Lung (tissue), 12 donors: ENCODE data around the gene C7orf25. TPM values are rescaled to one million over a fixed set of nuclear protein-coding genes. Genes with fewer than 3 reads are reported as not detected.

Experiments
- ATAC-seq: fragments of 200-7000 bp; cut with Tn5 transposase; one replicate; pipeline ENCODE4 v1.9.1; 2020; ENCODE audit warnings: moderate number of reproducible peaks; ENCODE audit not compliant: insufficient read depth, low FRiP score
- DNase-seq, 3 donors: peaks; one replicate each; pipeline ENCODE4 v3.0.0-alpha.2; 2013 to 2017
- H3K27ac ChIP-seq, 2 donors: one replicate each; pipeline ENCODE4 v1.5.1; 2013; ENCODE audit warnings: mild to moderate bottlenecking in 2 of 2, moderate library complexity in 2 of 2, control low read depth in 1 of 2, inconsistent platforms in 1 of 2, low read depth in 1 of 2, low read length in 1 of 2
- H3K27me3 ChIP-seq, 3 donors: one replicate each; pipeline ENCODE4 v1.5.1; 2013; ENCODE audit warnings: low read length in 2 of 3; ENCODE audit not compliant: control insufficient read depth in 3 of 3, insufficient read depth in 3 of 3
- H3K36me3 ChIP-seq, 4 donors: one replicate each; pipeline ENCODE4 v1.5.1; 2013; ENCODE audit warnings: low read length in 4 of 4, mild to moderate bottlenecking in 1 of 4, moderate library complexity in 1 of 4; ENCODE audit not compliant: control insufficient read depth in 4 of 4, insufficient read depth in 4 of 4
- H3K4me1 ChIP-seq, 5 donors: one replicate each; pipeline ENCODE4 v1.5.1; 2013; ENCODE audit warnings: low read length in 5 of 5, mild to moderate bottlenecking in 2 of 5, moderate library complexity in 1 of 5; ENCODE audit not compliant: control insufficient read depth in 5 of 5, insufficient read depth in 5 of 5
- H3K4me3 ChIP-seq: one replicate; pipeline ENCODE4 v1.5.1; 2013; ENCODE audit warnings: mild to moderate bottlenecking, control low read depth, moderate library complexity
- H3K9ac ChIP-seq, 2 donors: one replicate each; pipeline ENCODE4 v1.5.1; 2013; ENCODE audit warnings: low read length in 2 of 2, control low read depth in 1 of 2; ENCODE audit not compliant: insufficient read depth in 1 of 2
- H3K9me3 ChIP-seq, 4 donors: one replicate each; pipeline ENCODE4 v1.5.1; 2013; ENCODE audit warnings: low read length in 3 of 4, mild to moderate bottlenecking in 1 of 4, moderate library complexity in 1 of 4; ENCODE audit not compliant: control insufficient read depth in 4 of 4, insufficient read depth in 3 of 4
- CTCF ChIP-seq: IDR thresholded peaks from 2 replicates; pipeline ENCODE4 v1.5.1; 2012; ENCODE audit warnings: mild to moderate bottlenecking; ENCODE audit errors: control extremely low read depth, extremely low read depth
- WGBS, 2 donors: extraction: QIAGEN DNeasy Blood & Tissue Kit; methylation state at CpG; one replicate each; pipeline ENCODE4 v1.1.7; 2013; 5-methylcytosine and 5-hydroxymethylcytosine counted together
- polyA plus RNA-seq, 2 donors: library from polyadenylated mRNA; stranded (reverse); fragments of 200-250 nt; gene quantifications; one replicate each; pipeline ENCODE4 v1.2.1, GENCODE V29; 2013
- total RNA-seq, 2 donors: library from RNA; depleted of rRNA in 1 of 2; stranded (reverse); fragments of >200 nt in 1 of 2; gene quantifications; one replicate each; pipeline ENCODE4 v1.2.1, GENCODE V29; 2014 to 2021
- donor health status: control.
- donor health status: control.
- donor health status: Bipolar disorder and iron deficiency.
- donor health status: healthy.
- donor health status: DM: yes; HTN: yes; CAD: no.

Gene C7orf25
- total and polyA plus RNA-seq, 4 donors = 5.6 to 10.2 (median 6.2) TPM

DNA sequence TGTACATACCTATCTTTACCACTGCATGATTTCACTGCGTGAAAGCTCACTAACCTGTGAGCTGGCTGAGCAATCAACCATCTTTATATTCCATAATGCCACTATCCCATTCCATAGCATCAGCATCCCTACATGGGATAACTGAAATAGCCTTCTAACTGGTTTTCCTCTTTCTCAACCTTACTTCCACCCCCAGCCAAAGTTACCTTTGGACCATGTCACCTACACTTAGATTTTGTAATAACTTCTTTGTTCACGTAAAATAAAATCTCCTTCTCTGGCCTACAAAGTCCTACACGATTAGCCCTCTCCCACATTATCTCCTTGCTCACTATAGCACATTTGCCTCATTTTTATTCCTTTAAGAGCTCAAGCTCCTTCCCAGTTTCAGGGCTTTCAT, 17.6 kb upstream of the C7orf25 start:
- Histone ChIP-seq H3K27me3 (no peaks in the 10 kb centered on the region), H3K4me1 (peaks cover 0 to 23% (median 7%) of the 10 kb centered on the region in 5 donors), H3K4me3 (no peak overlapping the region), H3K36me3 (peaks cover 7 to 20% (median 15%) of the 10 kb centered on the region in 4 donors), H3K9me3 (no peaks in the 10 kb centered on the region), H3K27ac (no peak overlapping the region), H3K9ac (no peak overlapping the region)
- ATAC-seq (no peak), DNase-seq (no peak)
- no peak for TF ChIP-seq CTCF
- WGBS, 2 donors = 47 to 74% methylated on average over 3 of the region's 3 CpGs

DNA sequence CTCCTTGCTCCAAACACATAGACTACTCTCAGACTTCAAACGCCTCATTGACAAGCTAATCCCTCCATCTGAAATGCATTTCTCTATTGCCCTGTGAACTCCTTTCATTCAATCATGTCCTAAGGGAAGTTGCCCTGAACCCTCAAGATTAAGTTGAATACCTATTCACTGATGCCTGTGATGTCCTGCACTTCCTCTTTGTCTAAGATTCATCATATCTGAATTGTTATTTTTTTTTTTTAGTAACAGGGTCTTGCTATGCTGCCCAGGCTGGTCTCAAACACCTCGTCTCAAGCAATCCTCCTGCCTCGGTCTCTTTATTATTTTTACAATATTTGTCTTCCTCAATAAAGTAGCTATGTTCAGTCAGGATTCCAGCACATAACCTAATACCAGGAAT, 16.9 kb upstream of the C7orf25 start:
- no peaks in the 10 kb centered on the region for H3K27me3 ChIP-seq
- no peak for ATAC-seq
- no peaks in the 10 kb centered on the region for H3K9me3 ChIP-seq
- H3K4me3 ChIP-seq = no peak overlapping the region
- no peak overlapping the region for H3K27ac ChIP-seq
- H3K9ac ChIP-seq = no peak overlapping the region
- WGBS, 2 donors = 58 to 81% methylated on average over 3 of the region's 3 CpGs
- peaks cover 7 to 25% (median 15%) of the 10 kb centered on the region in 4 donors for H3K36me3 ChIP-seq
- H3K4me1 ChIP-seq = peaks cover 0 to 22% (median 7%) of the 10 kb centered on the region in 5 donors
- no peak for TF ChIP-seq CTCF
- DNase-seq = no peak

DNA sequence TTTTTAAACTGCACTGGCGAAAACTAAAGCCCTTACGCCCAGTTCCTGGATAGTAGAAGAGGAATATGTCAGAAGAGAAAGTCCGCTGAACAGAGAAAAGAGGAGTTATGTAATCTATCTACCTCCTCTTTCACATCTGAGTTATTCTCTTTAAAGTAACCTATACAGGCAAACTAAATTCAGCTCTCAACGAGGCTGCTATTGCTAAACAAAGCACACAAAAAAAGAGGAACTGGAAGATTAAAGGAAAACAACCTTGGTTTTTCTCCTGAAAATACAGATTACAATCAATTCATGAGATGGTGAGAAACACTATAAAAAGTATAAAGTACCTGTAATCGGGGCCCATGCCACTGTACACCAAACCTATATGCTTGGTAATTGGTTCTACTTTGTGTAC, 14.3 kb upstream of the C7orf25 start:
- no peak overlapping the region for H3K9ac ChIP-seq
- DNase-seq = no peak
- no peaks in the 10 kb centered on the region for H3K27me3 ChIP-seq
- 40 to 72% methylated on average over 5 of the region's 5 CpGs for WGBS, 2 donors
- no peak overlapping the region for H3K27ac ChIP-seq
- TF ChIP-seq CTCF = no peak
- H3K9me3 ChIP-seq = no peaks in the 10 kb centered on the region
- no peak overlapping the region for H3K4me3 ChIP-seq
- peaks cover 0 to 16% (median 4%) of the 10 kb centered on the region in 5 donors for H3K4me1 ChIP-seq
- H3K36me3 ChIP-seq = peaks cover 7 to 36% (median 18%) of the 10 kb centered on the region in 4 donors
- ATAC-seq = no peak

DNA sequence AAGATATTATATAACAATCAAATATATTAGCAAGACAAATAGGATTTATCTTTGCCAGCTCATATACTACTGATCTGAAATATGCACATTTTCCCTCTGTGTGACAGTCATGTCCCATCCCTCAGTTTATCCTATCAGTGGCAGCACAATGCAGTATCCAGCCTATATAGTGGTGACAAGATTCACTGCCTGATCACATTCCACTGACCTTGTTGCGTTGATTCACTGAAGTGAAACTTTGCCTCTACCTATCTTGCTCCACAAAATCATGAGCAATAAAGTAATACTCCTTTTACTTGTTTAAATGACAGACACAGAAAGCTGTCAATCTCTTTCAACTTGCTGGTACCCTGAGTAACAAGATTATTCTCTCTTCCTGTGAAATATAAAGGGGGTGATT, 13.8 kb upstream of the C7orf25 start:
- H3K4me1 ChIP-seq = peaks cover 0 to 13% (median 4%) of the 10 kb centered on the region in 5 donors
- 95% methylated on average over 1 of the region's 1 CpG for WGBS, 2 donors
- H3K4me3 ChIP-seq = no peak overlapping the region
- H3K9me3 ChIP-seq = no peaks in the 10 kb centered on the region
- peaks cover 10 to 42% (median 21%) of the 10 kb centered on the region in 4 donors for H3K36me3 ChIP-seq
- ATAC-seq = no peak
- H3K27ac ChIP-seq = no peak overlapping the region
- DNase-seq = no peak
- TF ChIP-seq CTCF = no peak
- H3K27me3 ChIP-seq = no peaks in the 10 kb centered on the region
- no peak overlapping the region for H3K9ac ChIP-seq
